ENCODE measurements around the gene GAGE12J. TPM values are rescaled to one million over a fixed set of nuclear protein-coding genes. Genes with fewer than 3 reads are reported as not detected.

GAGE12J gene
- total RNA-seq, 4 donors from 2014 or later = not detected

GRCh38 chrX:49277535-49277830 lies 44.4 kb upstream of the GAGE12J start:
- Histone ChIP-seq H3K27ac (no peak overlapping the region), H3K36me3 (no peaks in the 10 kb centered on the region), H3K9me3 (no peaks in the 10 kb centered on the region), H3K4me3 (no peak overlapping the region), H3K4me1 (peaks cover 0 to 32% (median 0%) of the 10 kb centered on the region in 3 donors), H3K27me3 (no peaks in the 10 kb centered on the region)
- WGBS, 2 donors (ENCODE audit: low coverage in 1 of 2) = 63 to 73% methylated on average over 2 to 3 of the region's 3 CpGs
- ATAC-seq = no peak
- TF ChIP-seq EP300 (IDR thresholded peaks at IDR 0.05) (no peak), CTCF (IDR thresholded peaks at IDR 0.05) (no peak), POLR2AphosphoS5 (IDR thresholded peaks at IDR 0.05) (no peak), POLR2A (IDR thresholded peaks at IDR 0.05) (no peak)

- H3K4me1 ChIP-seq = peaks cover 0 to 26% (median 0%) of the 10 kb centered on the region in 3 donors
- 67 to 81% methylated on average over 1 to 3 of the region's 3 CpGs for WGBS, 2 donors (ENCODE audit: low coverage in 1 of 2)
- TF ChIP-seq POLR2A (IDR thresholded peaks at IDR 0.05) (no peak), EP300 (IDR thresholded peaks at IDR 0.05) (no peak), POLR2AphosphoS5 (IDR thresholded peaks at IDR 0.05) (no peak), CTCF (IDR thresholded peaks at IDR 0.05) (no peak)
- no peak overlapping the region for H3K27ac ChIP-seq
- H3K27me3 ChIP-seq = no peaks in the 10 kb centered on the region
- H3K9me3 ChIP-seq = no peaks in the 10 kb centered on the region
- no peak for ATAC-seq
- no peak overlapping the region for H3K4me3 ChIP-seq
- no peaks in the 10 kb centered on the region for H3K36me3 ChIP-seq
Measured at GRCh38 chrX:49278081-49278480, 43.8 kb upstream of the GAGE12J start.

DNA sequence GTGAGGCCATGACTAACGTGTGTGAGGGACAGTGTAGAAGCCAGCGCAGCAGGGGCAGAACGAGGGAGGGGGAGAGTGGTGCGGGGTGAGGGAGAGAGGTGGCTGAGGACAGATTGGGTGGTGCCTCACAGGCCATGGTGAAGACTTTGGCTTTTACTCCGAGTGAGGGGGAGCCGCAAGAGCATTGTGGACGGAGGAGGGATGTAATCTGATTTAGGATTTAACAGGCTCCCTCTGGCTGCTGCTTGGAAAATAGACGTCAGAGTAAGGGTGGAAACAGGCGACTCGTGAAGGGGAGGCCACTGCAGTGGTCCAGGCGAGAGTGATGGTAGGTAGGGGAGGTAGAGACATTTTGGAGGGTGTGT lies 39.2 kb upstream of the GAGE12J start:
- no peak overlapping the region for H3K27ac ChIP-seq
- no peaks in the 10 kb centered on the region for H3K27me3 ChIP-seq
- H3K9me3 ChIP-seq = no peaks in the 10 kb centered on the region
- H3K4me3 ChIP-seq = no peak overlapping the region
- peaks cover 0 to 9% of the 10 kb centered on the region in 2 donors for H3K36me3 ChIP-seq
- TF ChIP-seq CTCF (IDR thresholded peaks at IDR 0.05) (peak in 2 of 4 experiments; percentile 4 to 49), POLR2A (IDR thresholded peaks at IDR 0.05) (no peak)
- H3K4me1 ChIP-seq = no peaks in the 10 kb centered on the region
- ATAC-seq = peak; percentile 43
- WGBS, 2 donors (ENCODE audit: low coverage in 1 of 2) = 9 to 18% methylated on average over 7 to 9 of the region's 11 CpGs

- no peak for TF ChIP-seq CTCF (IDR thresholded peaks at IDR 0.05)
- no peak for TF ChIP-seq POLR2AphosphoS5 (IDR thresholded peaks at IDR 0.05)
- no peak for TF ChIP-seq POLR2A (IDR thresholded peaks at IDR 0.05)
- no peak for TF ChIP-seq EP300 (IDR thresholded peaks at IDR 0.05)
- WGBS, 2 donors (ENCODE audit: low coverage in 1 of 2) = 56 to 86% methylated on average over 1 of the region's 3 CpGs
- Histone ChIP-seq H3K4me3 (no peak overlapping the region), H3K36me3 (peaks cover 0 to 9% of the 10 kb centered on the region in 2 donors), H3K27ac (no peak overlapping the region), H3K27me3 (no peaks in the 10 kb centered on the region), H3K9me3 (no peaks in the 10 kb centered on the region), H3K4me1 (no peaks in the 10 kb centered on the region)
- no peak for ATAC-seq
Measured at GRCh38 chrX:49284212-49284611, 37.6 kb upstream of the GAGE12J start.

DNA sequence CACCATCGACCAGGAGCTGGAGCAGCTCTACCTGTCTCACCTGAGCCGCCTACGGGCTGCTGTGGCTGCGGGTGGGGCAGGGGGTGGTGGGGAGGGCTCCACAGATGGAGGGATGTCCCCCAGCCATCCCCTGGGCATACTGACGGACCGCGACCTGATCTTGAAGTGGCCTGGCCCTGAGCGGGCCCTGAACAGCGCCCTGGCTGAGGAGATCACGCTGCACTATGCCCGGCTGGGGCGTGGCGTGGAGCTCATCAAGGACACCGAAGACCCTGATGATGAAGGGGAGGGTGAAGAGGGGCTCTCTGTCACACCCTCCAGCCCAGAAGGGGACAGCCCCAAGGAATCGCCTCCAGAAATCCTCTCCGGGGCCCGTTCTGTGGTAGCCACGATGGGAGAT lies 35.7 kb upstream of the GAGE12J start:
- H3K4me3 ChIP-seq = no peak overlapping the region
- ATAC-seq = no peak
- H3K9me3 ChIP-seq = no peaks in the 10 kb centered on the region
- H3K36me3 ChIP-seq = peaks cover 0 to 9% of the 10 kb centered on the region in 2 donors
- TF ChIP-seq POLR2AphosphoS5 (IDR thresholded peaks at IDR 0.05) (no peak), EP300 (IDR thresholded peaks at IDR 0.05) (no peak), CTCF (IDR thresholded peaks at IDR 0.05) (no peak), POLR2A (IDR thresholded peaks at IDR 0.05) (no peak)
- WGBS, 2 donors (ENCODE audit: low coverage in 1 of 2) = 98% methylated on average over 6 of the region's 18 CpGs; no CpG with 5 or more reads in 1 of the 2 donors
- H3K27ac ChIP-seq = no peak overlapping the region
- no peaks in the 10 kb centered on the region for H3K27me3 ChIP-seq
- no peaks in the 10 kb centered on the region for H3K4me1 ChIP-seq
